ENCODE results near the gene FAM110D. TPM values are rescaled to one million over a fixed set of nuclear protein-coding genes. Genes with fewer than 3 reads are reported as not detected.

Gene FAM110D
- total and polyA plus RNA-seq, 10 of the 15 experiments (the other 5 are each of a cell fraction or from before 2014, with no cell fraction given), result 0.06 TPM; not detected in 9

- TF ChIP-seq JUNB (IDR thresholded peaks at IDR 0.05), result no peak
- TF ChIP-seq SKIL (IDR thresholded peaks at IDR 0.05; ENCODE audit: low read depth, poor library complexity, severe bottlenecking), result no peak
Observed at GRCh38 chr1:26122988-26123973, 35.6 kb upstream of the FAM110D start (continued).

DNA sequence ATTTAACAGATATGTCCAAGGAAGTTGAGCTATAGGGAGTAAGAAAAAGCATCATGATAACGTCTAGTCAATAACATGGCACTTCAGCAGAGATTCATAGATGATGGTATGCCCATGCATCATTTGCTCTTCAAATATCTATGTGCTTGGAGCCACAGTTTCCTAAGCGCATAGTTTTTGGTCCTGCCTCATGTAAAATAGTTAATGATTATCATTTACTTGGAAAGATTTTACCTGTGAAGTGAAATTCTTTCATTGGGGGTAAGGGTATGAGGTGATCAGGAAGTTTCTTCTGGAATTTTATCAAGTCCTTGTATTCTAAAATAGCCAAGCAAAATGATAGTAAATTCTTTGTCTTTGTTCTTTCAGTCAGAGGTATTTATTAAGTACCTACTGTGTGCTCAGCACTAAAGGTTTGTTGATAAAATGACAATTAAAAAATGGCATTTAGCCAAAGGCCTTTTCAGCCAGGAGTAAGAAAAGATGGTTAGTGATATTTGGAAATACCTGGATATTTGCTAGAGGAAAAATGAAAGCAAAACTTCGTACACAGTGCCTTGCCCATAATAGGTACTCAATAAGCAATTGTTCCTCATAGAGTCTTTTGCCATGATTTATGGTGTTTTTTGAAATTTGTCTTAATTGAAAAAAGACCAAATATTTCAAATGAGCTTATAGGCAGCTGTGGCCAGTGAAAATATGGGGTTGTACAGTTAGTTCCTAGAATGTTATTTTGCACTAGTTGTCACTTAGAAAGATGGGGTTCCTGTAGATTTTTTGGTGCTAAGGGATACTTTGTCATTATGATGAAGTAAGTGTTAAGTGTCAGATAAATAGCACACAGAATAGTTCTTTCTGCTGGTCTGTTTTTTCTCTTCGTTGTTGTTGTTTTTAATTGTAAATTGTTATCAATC, 34.2 kb upstream of the FAM110D start:
- no peak for ATAC-seq
- no peak overlapping the region for H2AFZ ChIP-seq (ENCODE audit: control insufficient read depth, low read depth, low read length)
- no peaks in the 10 kb centered on the region for H4K20me1 ChIP-seq (ENCODE audit: control insufficient read depth, insufficient read depth)
- H3K27ac ChIP-seq (ENCODE audit: control insufficient read depth, insufficient read depth), result no peak overlapping the region
- in situ Hi-C loops (cut with MboI), result no loop called here
- no peaks in the 10 kb centered on the region for H3K27me3 ChIP-seq (replicated peaks in 1 of 2; ENCODE audit: control insufficient read depth in 2 of 2, insufficient read depth in 2 of 2, low read length in 1 of 2)
- intact Hi-C loops (cut with micrococcal nuclease; ENCODE audit: unreplicated experiment), result no loop called here
- DNase-seq (ENCODE audit: low read depth, low spot score), result no peak
- TF ChIP-seq POLR2A (IDR thresholded peaks at IDR 0.05; ENCODE audit: low read depth, low read length) (no peak), PML (IDR thresholded peaks at IDR 0.05; ENCODE audit: low read length) (no peak), GATAD2B (conservative IDR thresholded peaks at IDR 0.05; ENCODE audit: low read depth) (no peak), ZZZ3 (IDR thresholded peaks at IDR 0.05; ENCODE audit: control insufficient read depth, insufficient read length, low read depth) (no peak), FOXM1 (IDR thresholded peaks at IDR 0.05; ENCODE audit: low read depth, low read length) (no peak), GABPA (IDR thresholded peaks at IDR 0.05; ENCODE audit: low read depth) (no peak)
- no peak for FAIRE-seq
- H3K79me2 ChIP-seq (ENCODE audit: control insufficient read depth, insufficient read depth, low read length), result no peaks in the 10 kb centered on the region; the same call in 1 of the 2 replicates
- ChIA-PET POLR2A (interaction anchor here (1.1 kb wide), 1 partner anchor 11 kb away, joined by 3 read pairs; no protein-coding TSS in a partner anchor), RAD21 (ENCODE audit: unreplicated experiment) (interaction anchor here (0.7 to 2.2 kb wide), 3 partner anchors 20 to 109 kb away, joined by 3 to 13 read pairs (median 3); no protein-coding TSS in a partner anchor), SMC1A (ENCODE audit: uncharacterized antibody, unreplicated experiment) (interaction anchor here (0.6 to 2.3 kb wide), 6 partner anchors 12 to 258 kb away, joined by 3 to 14 read pairs (median 4); no protein-coding TSS in a partner anchor), CTCF (interaction anchor here (0.5 to 8.3 kb wide), 5 partner anchors 11 to 1366 kb away, joined by 3 to 92 read pairs (median 7); partner anchors contain the start of gene CEP85)
- H3K9ac ChIP-seq (ENCODE audit: control insufficient read depth, insufficient read depth, low read length), result no peak overlapping the region
- peaks cover 0 to 6% of the 10 kb centered on the region in 2 experiments; a peak in 1 of 4 replicates for H3K36me3 ChIP-seq (ENCODE audit: control insufficient read depth in 2 of 2, insufficient read depth in 2 of 2, low read length in 1 of 2)
- H3K9me3 ChIP-seq (replicated peaks; ENCODE audit: control insufficient read depth, insufficient read depth, low read length), result no peaks in the 10 kb centered on the region
- H3K4me1 ChIP-seq (ENCODE audit: control insufficient read depth, insufficient read depth, low read length), result peaks cover 4% of the 10 kb centered on the region
- no peak overlapping the region for H3K4me3 ChIP-seq
- TSS peak; percentile 16 for BruUV-seq (replicated peaks)
- 92% methylated on average over 4 of the region's 4 CpGs for WGBS (ENCODE audit: insufficient coverage, insufficient replicate concordance, low lambda C conversion rate, missing lambda C conversion rate)
- no peak overlapping the region for H3K4me2 ChIP-seq (ENCODE audit: control insufficient read depth, insufficient read depth)
